HG02623 (cell line): ENCODE measurements around the gene GCSAM.

Experiments
- ATAC-seq: cut with Tn5 transposase; IDR thresholded peaks from one replicate; pipeline ENCODE4 v1.9.1; 2021; ENCODE audit warnings: moderate library complexity; ENCODE audit not compliant: unreplicated experiment

The GCSAM gene

DNA sequence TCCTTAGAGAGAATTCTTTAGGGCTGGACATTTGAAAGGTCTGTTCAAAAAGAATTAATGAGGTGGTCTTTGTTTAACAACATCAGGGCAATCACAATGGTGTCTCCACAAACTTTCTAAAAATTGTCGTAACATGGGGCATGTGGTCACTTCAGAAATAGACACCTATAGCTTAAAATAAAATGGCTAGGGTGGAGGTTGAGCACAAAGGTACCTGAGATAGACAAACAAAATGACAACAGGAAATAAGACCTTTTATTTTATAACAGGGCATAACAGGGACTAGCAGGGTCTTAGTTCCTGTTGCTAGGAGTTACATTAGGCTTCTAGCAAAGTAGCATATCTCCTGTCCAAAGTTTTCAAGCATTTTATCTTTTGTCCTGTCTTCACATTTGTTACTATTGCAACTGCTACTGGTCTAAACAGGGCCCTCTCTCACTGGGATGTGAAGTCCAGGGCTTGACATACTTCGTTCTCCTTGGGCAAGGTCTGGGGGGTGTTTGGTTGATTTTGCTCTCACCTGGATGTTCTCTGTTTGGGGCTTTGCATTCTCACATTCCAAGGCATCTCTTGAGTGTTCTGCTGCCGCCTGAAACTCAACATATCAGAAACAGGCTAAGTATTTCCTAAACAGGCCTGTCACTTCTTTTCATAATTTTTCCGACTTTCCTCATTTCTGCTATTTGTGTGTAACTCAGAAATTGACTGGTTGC lies 3.0 kb downstream of the GCSAM start:
- ATAC-seq: no peak

DNA sequence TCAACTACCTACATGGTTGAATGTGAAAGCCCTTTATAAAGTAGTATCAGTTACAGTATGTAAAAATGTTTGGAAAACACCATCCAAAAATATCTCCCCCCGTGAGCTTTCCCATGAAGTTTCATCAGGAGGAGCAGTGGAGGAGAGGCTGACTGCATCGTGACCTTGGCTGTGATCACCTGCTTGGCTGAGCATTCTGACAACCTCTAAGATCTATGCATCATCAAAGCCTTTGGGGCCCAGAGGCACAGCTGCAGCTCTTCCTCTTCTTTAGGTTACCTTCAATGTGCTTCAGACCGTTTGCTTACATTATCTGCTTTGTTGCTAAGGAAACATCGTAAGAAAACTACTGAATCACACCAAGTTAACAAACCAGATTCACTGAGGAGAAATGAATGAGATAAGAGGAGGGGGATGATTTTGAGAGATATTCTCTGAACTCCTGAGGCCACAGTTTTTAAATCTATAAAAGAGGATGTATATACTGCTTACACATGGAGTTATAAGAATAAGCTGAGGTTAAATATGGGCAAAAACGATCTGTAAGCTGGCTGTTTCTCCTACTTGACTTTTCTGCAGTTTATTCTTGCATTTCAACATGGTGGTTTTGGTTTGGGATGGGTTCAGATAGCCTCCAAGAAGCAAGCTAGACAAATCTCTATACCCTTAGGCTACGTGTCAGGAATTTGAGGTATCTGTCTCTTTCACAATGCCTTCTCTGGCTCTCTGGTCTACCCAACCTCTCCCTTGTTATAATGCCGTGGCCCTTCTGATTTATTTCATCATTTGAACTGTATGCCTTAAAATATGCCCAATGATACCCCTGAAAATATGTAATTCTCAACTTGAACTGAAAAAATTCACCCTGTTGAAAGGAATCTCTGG lies 4.0 kb downstream of the GCSAM start:
- peak; percentile 31 for ATAC-seq

DNA sequence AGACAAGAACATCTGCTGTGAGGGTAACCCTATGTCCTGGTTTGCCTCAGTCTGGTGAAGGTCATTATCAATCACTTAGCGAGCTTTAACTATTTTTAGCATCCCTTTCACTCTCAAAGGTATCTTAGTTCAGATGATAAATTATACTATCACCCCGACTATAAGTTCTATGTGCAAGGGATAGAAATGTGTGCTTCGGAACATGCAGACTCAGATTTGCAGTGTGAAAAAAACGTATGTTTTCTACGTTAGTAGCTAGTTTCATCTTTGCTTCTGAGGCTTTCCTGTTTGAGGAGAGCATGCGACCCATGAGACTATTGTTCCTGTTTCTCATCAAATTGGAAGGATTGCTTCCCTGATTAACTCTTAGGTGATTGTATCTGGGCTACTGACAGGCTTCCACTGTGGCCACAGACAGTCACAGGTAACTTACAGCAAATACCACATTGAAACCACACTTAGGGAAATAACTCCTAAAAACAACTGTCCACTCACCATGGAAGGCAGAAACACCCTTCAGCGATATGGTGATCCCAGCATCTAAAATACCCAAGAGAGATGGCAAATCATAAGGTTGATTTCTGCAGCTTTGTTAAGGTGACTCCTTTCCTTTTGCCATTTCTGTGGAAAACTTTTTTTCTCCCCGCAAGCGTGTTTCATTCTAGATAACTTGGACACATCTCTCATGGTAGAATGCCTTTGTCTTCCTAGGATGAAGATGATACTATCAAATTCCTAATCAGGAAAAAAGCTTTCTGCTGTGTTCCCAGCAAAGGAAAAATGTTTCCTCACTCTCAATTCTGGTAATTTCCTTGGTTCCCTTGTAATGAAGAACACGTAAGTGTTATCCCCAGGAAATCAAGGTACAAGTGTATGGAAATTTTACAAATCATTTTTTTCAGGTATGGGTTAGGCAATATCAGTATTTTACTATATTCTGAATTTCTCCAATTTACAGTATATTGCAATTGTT lies 5.2 kb downstream of the GCSAM start:
- ATAC-seq: no peak

DNA sequence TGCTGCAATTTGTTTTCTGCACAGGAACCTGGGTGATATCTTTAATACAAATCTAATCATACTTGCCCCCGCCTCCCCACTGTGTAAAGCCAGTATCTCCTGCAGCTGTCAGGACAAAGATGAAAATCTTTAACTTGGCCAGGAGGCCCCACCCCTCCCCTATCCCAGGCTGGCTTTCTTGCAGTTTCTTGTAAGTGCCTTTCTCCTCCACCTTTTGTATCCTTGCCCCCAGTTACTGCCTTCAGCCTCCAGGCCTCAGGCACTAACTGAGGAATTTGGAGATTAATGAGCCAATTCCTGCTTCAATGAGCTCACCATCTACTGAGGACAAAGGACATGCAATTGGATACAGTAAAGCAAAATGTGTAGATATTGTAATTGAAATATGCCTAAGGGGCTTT lies 6.5 kb downstream of the GCSAM start:
- no peak for ATAC-seq

DNA sequence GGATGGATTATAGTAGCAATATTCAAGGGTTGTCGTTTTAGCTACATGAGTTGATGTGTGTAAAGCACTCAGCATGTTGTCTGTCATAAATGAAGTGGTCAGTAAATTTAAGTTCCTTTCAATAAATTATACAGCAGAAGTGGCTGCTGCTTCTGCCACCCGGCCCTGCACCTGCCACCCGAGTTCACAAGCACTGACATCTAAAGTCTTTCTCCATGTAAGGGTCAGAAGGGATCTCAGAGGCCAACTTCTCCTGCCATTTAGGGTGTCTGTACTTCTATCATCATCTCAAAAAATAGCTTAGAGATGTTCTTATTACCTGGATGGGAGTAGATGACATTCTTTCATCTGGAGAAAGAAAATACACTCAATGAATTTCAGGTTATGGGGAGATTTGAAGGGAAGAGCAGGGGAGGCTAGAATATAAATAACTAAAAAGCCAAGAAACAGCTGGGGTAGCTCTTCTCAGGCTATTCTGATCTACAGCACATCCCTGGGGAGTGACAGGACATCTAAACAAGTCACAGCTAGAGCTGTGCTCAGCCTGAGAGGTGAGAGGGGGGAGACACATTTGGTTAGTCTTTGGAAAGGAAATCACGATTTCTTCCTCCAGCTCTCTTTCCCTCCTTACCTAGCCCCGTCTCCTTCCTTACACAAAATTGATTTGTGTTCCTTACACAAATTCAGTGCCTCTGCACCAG lies 8.0 kb downstream of the GCSAM start:
- ATAC-seq: no peak

DNA sequence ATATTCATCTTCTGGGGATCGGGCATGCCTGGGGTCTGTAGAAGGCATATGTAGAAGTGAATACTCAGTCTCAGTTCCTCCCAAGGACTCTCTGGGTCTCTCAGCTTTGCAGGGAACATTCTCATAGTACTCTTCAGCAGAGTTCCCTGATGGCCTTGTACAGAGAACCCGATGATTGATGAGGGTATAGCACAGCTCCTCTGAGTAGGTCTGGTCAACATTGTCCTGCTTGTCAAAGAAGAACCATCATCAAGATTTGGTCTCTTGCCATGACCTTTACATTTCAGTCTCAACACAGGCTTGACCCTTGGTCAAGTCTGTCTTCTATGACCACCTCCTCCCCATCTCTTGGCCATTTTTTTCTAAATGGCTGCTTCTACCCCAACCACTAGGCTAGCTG lies 9.5 kb downstream of the GCSAM start:
- no peak for ATAC-seq

DNA sequence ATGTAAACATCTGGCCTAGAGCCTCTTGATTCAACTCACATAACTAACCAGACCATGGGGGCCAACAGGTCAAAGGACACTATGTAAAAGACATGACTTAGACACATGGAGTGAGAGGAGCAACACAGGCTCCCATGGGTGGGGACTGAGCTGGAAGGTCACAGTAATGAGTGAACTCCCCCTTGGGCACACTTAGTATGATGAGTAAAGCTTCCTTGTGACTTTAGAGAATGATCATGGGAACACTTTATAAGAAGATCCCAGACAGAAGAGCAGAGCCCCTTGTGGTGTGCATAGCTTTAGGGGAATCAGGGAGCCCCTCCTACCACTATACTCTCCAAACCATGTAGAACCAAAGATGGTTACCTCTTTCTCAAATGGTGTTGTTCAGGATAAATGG lies 10.2 kb downstream of the GCSAM start:
- ATAC-seq: no peak

DNA sequence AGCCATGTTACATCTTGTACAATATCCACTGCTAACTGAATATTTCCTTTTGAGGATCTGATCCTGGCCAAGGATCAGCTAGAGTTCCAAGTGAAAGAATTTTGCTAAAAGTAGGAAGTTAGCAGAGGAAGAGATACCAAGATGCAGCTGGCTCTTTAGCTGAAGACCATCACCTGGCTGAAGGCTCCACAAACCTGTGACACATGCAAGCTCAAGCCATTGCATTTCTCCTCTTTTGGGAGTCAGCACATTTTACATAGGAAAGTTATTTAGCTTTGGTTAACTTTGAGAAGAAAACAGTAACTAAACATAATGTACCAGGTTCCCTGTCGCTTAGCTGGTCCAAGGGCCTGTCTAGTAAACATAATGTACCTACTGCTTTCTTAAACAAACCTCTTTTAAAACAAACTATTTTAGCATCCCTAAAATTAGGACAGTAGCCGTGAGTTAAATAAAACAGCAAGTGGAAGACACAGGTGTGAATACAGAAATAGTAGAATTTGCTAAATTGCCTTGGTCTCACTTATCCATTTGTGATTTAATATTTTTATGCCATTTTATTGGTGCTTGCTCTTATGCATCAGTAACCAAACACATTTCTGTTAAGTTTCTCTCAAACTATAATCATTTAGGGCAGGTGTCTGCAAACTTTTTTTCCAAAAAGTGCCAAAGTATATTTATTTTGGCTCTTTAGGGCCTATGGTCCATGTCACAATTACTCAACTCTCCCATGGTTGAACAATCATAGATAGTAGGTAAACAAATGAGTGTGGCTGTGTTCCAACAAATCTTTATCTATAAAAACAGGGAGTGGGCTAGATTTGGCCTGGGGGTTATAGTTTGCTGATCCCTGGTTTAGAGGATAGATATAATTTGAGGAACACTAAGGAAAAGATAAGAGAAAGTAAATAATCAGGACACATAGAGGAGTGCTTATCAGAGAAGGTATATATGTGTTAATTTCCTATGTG lies 11.2 kb downstream of the GCSAM start:
- no peak for ATAC-seq

DNA sequence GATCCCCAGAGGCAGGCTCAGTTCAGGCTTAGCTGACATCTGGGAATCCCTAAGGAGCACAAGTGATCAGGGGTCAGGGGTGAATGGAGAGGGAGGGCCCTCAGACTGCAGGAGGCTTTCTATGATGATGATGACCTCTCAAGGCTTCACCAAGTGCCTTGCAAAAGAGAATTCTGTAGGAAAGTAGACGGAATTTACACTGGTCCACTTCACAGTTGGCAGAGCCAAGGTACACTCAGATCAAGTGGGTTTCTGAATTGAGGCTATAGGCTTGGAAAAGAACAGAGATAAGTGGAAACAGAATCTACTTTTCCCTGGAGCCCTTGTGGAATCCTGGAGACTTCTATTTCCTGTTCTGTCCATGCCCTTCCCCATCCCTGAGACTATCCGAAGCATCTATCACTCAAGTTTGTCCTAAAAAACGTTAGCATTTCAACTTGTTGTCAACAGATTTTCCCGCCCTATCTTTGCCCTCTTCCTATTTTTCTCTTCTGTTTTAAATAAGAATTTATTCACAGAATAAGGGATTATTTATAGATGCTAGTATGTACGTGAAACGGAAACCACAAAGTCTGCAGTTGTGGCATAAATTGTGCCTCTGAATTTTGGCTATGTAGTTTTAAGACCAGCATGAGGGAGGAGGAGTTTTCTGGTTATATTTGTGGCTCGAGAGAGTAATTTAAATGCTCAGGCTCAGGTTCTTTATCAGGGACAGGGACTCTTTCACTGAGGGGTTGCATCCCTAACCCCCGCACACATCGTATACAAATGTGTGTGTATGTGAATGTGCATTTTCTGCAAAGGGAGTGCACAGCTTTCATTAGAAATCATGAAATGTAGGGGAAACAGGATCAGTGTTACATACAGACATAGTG lies 12.8 kb downstream of the GCSAM start:
- ATAC-seq: no peak

DNA sequence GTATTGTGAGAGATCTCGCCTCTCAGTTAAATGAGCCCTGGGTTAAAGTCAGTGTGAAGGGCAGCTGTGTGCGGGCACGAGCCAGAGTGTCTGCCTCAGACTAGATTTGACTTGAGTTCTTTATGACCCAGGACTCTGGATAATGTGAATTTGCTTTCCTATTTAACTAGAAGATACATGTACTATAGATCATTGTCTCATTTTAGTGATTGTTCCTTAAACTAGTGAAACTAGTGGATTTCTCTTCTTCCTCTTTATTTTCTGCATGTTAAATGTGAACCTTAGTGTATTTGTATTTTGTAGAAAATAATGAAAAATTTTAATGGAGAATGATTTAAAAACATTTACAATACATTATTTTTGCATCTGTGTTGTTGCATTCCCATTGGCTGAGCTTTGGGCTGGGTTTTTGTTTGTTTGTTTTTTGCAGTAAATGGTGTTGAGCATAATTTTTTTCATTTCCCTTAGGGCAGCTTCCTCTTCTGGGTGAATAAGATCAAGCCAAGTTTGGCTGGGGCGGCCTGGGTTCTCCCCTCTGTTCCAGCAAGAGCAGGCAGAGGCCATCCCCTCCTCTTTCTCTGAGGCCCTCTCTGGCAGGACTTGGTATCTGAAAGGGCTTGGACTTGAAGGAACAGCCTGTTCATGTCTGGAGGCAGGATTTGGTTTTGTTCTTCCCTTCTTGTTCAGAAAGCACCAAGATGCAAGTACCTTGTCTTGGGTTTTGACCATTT lies 15.0 kb downstream of the GCSAM start:
- no peak for ATAC-seq

DNA sequence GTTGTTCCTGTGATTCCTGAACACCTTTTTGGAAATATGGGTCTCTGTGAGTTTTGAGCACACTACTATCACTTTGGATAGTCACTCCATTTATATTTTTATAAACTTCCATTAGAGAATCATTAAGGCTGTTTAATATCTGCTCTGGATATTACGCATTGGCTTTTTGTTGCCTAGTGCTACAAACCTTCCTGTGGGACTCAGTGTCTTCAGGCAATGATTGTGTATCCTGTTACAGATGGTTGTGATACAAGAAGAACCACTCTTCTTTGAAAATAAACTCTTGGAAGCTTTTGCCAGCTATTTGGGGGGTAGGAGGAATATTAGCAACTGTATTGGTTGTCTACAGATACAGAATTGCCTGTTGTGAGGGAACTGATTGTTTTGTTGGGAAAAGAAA lies 15.6 kb downstream of the GCSAM start:
- no peak for ATAC-seq

DNA sequence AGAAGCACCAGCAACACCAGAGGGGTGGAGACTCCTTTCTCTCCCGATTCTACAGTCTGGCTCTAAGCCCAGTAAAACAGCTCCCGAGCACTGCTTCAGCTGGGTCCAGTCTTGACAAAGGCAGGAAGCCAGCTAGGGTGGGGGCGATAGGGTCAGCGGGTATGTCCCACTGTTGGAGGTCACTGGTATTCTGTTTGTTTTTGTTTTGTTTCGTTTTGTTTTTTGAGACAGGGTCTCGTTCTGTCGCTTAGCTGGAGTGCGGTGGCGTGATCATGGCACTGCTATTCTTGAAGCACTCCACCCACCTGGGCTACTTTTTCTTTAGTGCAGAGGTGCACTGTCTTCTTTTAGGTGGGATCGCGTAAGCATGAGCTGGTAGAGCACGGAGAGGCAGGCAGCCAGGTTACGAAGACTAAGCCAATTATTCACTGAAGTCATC lies 16.3 kb downstream of the GCSAM start:
- ATAC-seq: no peak

DNA sequence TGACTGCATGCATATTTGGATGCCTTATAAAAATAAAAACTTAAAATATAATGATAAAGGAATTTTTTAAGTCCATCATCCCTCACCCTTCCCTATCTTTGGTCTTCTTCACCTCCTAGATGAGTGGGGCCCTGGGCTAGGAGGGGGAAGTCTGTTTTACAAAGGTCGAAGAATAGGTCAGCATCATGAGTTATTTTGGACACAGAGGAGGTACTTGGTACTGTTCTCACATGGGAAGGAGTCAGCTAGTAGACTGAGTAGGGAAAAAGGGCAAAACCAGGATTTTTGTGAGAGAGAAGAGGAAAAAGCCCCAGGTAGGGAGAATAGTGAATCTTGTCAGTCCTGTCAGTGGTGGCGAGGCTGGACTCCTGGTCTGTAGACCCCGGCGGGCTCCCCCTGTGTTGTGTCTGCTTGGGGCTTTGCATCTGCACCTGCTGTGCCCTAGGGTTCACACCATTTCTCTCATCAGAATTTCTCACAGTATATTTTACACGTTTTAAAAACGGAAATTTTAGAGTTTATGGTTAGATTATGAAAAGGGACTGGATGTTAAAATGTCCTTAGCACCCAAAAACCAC lies 17.2 kb downstream of the GCSAM start:
- ATAC-seq: no peak

DNA sequence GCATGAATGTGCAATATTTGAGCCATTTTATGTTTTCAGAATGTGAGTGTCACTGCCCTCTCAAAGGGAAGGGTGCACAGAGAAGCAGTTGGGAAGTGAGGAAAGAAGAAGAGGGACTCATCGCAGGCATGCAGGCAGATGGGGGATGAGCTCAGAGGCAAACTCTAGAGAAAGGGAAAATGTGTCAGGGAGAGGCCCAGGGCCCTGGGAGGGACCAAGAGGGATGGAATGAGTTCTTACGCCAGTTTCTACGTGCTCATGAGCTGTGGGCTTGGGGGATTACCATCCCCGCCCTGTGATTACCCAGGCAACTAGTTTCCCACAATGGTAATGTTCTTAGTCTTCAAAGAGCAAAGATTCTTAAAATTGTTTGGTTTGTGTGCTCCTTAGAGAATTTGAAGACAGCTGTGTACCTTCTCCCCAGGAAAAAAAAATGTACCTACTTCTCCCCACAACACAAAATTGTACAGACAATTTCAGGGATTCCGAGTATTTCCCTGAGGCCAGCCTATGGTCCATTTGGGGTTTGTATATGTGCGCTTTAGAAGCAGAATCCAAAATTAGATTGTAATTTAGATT lies 17.8 kb downstream of the GCSAM start:
- peak; percentile 37 for ATAC-seq

DNA sequence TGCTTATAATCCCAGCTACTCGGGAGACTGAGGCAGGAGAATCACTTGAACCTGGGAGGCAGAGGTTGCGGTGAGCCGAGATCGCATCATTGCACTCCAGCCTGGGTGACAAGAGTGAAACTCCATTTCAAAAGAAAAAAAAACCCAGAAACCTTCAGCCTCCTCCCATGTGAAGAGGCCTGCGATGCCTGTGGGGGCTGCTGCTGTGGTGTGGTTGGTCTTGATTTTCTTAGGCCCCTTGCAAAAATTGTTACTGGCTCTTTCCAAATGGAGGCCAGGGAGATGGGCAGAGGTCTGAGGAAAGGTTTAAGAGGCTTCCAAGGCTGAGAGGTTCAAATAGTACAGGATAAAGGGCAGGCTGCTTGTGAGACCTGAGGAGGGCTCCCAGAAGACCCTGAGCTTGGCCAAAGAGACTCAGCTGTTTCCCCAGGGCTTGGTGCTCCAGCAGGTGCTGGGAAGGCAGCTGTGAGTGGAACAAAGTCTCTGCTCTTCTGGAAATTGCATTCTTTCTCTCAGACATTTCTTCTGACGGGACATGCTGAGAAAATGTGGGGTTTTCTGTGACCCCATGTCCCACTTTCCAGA lies 18.4 kb downstream of the GCSAM start:
- ATAC-seq: peak; percentile 20

DNA sequence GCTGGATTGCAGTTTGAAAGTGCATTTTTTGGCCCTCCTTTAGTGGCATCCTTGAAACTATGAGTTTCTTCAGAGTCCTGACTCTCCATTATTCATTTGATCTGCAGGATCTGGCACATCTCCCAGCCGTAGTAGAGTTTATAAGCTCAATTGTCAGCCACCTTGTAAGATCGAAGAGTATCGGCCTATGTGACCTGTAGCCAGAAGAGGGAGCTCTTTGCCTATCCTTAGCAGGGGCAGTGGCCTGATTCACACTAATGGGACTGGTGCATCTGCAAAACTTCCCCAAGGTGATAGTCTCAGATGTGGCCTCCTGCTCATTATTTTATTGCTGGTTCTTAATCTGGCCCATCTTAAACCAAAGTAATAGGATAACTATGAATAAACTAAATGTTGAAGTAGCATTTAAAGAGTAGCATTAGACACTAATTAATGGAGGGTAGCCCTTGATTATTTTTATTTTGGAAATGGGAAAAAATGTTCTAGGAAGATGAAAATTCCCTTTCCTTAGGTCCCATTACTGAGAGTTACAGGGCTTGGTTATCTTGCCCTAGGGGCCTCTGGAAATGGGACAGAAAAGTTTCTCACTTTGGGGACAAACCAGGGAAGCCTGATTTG lies 21.2 kb downstream of the GCSAM start:
- ATAC-seq: peak; percentile 41
